ENCODE measurements around the gene RABEP1.
"Not testable (repeated sequence)": the region's sequence is repeated elsewhere in the genome, so short reads cannot be mapped to it uniquely, and the experiment has no call there.

RABEP1 gene, protein sequence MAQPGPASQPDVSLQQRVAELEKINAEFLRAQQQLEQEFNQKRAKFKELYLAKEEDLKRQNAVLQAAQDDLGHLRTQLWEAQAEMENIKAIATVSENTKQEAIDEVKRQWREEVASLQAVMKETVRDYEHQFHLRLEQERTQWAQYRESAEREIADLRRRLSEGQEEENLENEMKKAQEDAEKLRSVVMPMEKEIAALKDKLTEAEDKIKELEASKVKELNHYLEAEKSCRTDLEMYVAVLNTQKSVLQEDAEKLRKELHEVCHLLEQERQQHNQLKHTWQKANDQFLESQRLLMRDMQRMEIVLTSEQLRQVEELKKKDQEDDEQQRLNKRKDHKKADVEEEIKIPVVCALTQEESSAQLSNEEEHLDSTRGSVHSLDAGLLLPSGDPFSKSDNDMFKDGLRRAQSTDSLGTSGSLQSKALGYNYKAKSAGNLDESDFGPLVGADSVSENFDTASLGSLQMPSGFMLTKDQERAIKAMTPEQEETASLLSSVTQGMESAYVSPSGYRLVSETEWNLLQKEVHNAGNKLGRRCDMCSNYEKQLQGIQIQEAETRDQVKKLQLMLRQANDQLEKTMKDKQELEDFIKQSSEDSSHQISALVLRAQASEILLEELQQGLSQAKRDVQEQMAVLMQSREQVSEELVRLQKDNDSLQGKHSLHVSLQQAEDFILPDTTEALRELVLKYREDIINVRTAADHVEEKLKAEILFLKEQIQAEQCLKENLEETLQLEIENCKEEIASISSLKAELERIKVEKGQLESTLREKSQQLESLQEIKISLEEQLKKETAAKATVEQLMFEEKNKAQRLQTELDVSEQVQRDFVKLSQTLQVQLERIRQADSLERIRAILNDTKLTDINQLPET

DNA sequence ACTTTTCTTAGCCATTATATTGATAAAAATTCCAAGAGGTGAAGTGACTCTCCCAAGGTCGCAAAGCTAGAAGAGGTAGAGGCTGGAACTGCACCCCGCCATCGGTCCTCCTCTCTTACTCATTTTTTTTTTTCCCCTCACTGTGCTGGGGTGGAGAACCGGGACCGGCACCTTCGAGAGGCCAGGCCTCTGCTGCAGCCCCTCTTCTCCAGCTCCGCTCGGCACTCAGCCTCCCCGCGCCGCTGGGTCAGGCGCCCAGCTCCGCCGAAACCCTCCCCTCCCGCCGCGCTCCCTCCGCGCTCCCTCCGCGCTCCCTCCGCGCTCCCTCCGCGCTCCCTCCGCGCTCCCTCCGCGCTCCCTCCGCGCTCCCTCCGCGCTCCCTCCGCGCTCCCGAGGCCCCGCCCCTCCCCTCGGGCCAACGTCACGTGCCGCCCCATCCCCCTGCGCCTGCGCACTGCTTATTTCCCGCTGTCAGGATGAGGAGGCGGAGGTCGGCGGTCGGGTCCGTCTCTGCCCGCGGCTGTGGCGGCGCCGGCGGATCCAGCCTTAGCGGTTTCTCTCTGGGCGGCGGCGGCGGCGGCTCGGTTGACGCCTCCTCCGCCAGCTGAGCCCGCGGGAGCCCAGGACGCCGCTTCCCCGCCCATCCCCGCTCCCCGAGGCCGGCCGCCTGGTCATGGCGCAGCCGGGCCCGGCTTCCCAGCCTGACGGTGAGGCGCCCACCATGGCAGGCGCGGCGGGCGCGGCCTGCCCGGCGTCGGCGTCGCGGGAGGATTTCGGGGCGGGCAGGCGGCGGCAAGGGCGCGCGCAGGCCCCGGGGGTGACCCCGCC lies at the start of gene RABEP1:
Gene RABEP1 (plus strand): TSS at position 471 of the 828 bp plus-strand sequence. CDS start 203 bp downstream, at position 674.
- peak; percentile 94 for DNase-seq

DNA sequence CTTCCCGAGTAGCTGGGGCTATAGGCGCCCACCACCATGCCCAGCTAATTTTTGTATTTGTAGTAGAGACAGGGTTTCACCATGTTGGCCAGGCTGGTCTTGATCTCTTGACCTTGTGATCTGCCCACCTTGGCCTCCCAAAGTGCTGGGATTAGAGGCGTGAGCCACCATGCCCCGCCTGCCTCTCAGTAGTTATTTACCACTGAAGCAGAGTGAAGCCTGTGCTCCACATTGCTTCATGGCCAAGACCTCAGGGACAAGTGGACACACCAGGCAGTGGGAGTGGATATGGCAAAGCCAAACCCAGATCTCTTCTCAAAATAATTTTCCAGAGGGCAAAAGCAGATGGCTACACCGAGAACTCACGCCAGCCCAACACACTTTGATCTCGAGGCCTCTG lies 48.6 kb upstream of the RABEP1 start:
- DNase-seq: not testable (repeated sequence)

DNA sequence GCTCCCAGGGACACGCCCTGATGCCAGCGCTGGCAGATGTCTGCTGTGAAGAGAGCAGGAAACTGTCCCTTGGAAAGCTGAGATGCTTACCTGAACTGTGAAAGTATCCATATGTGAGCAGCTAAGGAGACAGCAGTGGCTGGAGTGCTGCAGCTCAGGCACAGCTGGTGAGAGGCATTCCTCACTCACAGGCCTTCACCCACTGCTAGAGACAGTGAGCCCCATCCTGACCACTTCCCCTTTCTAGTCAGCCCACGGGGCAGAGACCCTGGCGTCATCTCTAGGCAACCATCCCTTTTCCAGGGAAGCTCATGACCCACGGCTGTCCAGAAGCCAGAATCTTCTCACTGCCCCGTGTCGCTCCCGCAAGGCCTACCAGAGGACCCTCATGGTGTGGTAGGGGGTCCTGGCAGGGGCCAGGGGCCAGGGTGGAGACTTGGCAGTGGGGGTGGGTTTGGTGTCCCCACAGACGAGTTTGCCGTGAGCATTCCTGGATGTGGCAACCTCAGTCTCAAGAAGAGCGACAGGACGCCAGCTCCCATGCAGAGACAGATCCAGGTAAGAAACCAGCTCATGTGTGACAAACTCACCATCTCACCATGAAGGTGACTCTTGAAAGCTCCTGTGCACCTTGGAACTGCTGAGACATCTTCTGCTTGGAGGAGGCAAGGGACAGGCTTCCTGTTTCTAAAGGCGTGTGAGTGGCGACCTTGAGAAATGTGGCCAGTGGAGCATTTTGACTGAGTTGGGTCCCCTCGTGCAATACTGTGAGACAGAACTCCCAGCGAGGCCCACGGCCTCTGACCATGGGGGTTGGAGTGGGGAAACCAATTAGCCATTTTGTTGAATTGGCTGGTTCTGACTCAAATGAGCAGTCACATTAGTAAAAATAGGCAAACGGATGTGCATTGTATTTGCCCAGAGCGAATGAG lies 47.2 kb upstream of the RABEP1 start, which contains the start of gene SCIMP:
Gene SCIMP (minus strand): TSS at position 216 of the 932 bp plus-strand sequence. CDS start 105 bp downstream, at position 111.
- DNase-seq: no peak

DNA sequence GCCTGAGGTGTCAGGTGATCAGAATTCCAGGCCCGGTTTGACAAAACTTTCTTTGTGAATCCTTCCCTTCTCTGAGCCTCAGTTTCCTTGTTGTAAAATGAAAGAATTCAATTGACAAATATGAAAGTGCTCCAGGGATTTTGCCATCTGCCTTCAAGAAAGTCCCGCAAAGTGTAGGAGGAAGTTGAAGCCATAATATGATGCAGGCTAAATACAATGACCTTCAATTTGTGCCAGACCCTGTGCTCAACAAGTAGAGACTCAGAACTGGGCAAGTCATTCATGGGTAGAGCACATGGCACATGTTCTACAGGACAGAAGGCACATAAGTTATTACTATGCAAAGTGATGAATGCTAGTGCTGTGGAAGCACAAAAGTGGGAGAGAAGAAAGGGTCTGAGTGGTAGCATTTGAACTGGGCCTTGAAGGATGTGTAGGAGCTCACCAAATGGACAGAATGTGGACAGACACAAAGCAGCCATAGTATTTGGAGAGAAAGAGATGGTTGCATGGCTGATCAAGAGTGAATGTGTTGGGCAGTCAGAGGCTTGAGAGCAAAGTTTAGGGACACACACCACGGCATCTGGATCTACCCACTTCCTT lies 45.0 kb upstream of the RABEP1 start:
- DNase-seq: no peak

DNA sequence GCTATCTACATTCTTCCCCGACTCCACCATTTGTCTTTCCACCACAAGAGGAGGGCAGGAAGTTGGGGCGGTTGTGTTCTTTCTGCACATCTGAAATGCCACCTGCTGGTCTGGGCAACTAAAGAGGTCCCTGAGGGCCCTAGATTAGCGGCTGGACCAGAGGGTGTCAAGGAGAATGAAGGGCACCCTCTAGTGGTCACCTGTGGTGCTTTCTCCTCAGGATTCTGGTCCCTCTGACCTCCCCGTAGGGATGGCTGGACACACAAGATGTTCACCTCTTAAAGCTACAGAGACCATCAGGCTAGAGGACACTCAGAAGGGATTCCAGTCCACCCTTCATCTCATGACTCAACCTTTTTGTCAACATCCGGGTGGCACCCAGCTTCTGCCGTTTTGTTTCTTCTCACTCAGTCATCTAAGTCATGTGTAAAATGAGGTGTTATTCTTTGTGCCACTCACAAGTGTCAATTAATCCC lies 44.5 kb upstream of the RABEP1 start:
- peak; percentile 59 for DNase-seq

DNA sequence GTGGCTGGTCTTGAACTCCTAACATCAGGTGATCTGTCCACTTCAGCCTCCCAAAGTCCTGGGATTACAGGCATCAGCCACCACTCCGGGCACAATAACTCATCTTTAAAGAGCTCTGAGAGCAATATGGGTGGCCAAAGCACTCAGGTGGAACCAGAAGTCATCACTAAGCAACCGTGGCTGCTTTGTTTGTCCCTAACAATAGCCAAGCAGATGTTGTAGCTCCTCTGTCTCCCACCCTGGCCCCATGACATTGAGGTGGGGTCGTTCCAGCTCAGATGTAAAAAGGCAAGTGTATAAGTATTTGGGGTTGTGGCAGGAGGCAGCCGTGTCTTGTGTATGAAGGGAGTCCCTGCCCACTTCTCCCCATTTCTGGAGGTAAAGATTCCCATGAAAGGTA lies 43.8 kb upstream of the RABEP1 start:
- DNase-seq: no peak

DNA sequence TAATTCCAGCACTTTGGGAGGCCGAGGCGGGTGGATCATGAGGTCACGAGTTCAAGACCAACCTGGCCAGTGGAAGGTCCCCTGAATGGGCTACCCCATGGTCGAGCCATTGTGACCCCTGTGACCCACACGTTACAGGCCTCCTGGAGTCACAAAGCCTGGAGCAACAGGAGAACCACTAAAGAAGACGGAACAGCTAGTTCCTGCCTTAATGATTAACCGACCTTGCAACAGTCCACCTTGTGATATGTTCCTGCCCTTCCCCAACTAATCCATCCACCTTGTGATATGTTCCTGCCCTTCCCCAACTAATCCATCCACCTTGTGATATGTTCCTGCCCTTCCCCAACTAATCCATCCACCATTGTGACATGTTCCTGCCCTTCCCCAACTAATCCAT lies 42.3 kb upstream of the RABEP1 start:
- not testable (repeated sequence) for DNase-seq

DNA sequence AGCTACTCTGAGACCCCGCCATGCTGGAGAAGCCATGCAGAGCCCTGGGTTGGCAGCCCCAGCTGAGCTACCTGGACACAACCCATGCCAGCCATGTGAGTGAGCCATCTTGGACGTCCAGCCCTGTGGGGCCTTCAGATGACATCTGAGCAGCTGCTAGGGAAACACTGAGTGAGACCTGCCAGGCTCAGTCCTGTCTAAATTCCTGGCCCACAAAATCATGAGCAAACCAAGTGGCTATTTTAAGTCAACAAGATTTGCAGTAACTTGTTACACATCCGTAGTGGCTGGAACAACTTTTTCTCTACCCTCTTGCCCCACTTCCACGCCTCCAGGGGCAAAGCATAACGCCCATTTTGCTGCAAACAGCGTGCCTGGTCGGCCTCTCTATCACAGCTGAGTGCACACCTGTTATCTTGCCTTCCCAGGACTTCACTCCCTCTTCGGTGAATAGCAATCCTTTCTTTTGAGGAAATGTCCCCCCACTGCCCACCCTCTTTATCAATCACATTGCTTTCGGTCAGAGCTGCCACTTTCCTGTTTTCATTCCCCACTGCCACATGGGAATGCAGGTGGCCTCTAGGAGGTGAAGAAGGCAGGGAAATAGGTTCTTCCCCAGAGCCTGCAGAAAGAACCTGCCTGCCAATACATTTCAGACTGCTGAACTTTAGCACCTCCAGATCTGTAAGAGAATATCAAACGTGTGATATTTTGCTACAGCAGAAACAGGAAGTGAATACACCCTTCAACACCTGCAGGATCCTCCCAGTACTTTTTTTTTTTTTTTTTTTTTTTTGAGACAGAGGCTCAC lies 40.0 kb upstream of the RABEP1 start:
- no peak for DNase-seq

DNA sequence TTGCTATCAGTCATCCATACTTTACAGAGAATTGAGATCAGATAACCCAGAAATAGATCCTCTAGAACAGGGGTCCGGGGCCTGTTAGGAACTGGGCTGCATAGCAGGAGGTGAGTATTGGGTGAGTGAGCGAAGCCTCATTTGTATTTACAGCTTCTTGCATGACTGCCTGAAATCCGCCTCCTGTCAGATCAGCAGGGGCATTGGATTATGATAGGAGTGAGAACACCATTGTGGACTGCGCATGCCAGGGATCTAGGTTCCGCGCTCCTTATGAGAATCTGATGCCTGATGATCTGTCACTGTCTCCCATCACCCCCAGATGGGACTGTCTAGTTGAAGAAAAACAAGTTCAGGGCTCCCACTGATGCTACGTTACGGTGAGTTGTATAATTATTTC lies 34.5 kb upstream of the RABEP1 start:
- no peak for DNase-seq

DNA sequence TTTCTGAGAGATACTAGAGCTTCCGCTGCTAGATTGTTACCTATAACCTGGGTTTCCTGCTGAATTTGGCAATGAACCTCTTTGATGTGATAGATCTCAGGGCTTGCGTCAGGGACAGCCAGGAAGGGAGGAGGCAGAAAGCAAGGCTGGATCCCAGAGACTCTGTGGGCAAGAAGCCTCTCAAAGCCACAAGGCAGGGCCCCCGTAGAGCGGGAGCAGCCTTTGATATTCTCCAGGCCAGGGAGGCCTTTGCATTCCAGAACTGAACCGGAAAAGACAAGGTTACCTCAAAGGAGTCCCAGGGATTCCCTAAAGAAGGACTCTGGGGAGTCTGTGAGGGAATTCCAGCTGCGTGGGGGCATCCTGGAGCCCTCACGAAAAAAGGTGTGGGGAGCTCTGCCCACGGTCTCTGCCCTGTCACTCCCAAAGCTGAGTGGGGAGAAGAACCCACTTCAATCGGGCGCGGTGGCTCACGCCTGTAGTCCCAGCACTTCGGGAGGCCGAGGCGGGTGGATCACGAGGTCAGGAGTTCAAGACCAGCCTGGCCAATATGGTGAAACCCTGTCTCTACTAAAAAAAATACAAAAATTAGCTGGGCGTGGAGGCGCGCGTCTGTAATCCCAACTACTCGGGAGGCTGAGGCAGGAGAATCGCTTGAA lies 33.1 kb upstream of the RABEP1 start:
- no peak for DNase-seq

DNA sequence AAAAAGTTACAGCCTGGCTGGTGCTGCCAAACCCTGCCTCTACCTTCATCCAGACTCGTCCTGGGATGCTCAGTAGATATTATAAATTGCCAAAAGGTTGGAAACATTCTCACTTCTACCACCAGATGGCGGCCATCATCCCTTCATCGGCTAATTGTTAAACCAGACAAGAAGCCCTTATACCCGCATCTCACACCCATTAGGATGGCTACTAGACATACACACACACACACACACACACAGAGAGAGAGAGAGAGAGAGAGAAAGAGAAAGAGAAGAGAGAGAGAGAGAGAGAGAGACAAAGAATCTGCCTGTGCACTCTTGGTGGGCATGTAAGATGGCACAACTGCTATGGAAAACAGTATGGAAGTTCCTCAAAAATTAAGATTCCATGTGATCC lies 32.5 kb upstream of the RABEP1 start:
- DNase-seq: peak; percentile 72

DNA sequence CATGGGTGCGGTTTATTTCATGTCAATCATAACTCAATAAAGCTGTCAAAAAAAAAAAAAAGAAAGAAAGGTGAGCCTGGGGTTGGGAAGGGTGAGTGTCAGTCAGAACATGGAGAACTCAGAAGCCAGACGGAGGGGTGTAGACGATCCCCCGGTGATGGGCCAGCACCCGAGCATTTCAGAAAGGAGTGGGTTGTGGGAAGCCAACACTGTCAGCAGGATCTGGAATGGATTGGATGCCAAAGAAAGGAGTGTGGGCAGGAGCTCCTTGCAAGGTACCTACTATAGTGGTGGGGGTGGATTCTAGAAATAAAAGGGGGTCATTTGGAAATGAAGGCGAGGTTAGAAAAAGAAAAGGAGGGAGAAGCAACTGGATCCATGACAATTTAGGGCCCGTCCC lies 27.7 kb upstream of the RABEP1 start:
- no peak for DNase-seq

DNA sequence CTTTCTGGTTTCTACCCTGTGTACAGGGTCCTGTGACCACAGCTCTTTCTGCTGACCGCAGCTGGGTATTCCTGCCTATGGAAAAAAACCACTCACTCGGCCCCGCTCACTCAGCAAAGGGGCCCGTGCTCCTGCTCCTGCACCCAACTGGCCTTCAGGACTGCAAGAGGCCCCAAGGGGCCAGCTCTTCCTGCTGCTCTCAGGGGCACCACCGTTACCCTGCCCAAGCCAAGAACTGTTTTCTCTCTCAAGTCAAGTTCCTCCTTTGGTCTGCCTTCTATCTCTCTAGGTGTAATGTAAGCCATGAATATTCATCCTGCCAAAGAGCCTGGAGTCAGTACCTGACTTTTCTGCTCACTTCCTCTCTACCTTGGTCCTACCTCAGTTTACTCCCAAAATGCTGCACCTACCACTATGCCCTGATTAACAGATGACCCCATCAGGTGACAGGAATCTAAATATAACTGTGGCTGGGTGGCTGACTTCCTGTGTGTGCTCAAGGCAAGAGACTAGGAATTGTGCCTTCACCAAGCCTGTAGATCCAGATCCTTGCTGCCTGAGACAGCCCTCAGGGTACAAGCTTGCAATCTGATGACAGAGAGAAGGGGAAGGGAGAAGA lies 27.1 kb upstream of the RABEP1 start:
- no peak for DNase-seq

DNA sequence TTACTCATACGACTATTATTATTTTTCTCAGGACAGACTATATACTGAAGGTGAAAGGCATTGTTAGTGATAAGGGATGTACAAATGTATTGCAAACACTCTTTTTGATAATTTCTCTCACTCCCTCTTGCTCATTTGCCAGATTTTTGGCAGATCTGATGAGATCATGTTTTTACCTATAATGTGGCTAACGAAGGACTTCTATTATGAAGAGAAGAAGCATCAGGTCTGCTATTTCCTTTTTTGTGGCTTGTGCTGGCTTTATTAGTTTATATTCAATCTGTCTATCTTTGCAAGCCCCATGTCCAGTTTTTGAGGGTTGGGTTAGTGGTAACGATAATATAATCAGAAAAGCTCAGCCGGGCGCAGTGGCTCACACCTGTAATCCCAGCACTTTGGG lies 25.0 kb upstream of the RABEP1 start:
- no peak for DNase-seq

DNA sequence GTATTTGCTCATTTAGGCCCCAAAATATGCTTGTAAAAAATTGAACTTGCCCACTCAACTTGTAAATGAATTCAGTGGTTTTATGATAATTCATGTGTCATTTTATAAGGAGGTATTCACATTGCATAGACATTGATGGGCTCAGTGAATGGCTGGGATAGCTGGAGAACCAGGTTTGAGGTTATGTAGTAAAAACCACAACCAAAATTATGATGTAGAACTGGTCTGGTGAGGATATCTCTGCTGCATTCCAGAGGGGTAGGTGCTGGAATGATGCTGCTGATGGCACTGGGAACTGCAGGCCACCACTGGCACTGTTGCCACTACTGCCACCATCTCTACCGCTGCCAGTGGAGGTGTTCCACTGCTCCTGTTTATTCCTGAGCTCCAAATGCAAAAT lies 21.5 kb upstream of the RABEP1 start:
- no peak for DNase-seq

DNA sequence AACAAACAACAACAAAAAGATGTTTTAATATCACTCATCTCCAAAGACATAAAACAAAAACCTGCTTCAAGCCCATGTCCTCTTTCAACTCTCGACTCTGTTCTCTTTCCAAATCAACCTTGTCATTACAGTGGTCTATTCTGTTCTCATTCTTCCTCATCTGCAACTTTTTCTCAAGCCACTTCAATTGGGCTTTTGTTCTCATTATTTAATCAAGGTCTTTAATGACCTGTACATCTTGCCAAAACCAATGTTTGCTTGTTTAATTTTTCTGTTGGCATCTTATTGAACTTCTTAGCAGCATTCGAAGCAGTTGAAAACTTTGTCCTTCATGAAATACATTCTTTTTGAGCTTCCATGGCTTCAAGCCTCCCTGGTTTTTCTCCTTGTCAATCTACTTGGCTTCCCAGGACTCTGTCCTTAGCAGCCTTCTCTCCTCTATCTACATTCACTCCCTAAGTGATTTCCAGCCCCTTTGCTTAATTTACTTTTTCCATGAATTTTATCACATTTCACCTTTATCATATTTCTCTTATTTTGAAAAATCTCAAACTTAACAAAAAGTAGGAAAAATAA lies 19.6 kb upstream of the RABEP1 start:
- no peak for DNase-seq

DNA sequence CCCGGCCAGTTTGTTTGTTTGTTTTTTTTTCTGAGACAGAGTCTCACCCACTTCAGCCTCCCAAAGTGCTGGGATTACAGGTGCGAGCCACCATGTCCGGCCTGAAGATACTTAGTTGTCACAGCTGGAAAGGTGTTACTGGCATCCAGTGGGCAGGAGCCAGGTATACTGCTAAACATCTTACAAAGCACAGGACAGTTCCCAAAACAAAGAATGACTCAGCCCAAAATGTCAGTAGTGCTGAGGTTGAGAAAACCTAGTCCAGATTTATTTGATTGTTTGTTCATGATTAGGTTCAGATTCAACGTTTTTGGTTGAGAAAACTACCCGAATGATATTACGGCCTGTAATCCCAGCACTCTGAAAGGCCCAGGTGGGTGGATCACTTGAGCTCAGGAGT lies 18.6 kb upstream of the RABEP1 start:
- no peak for DNase-seq

DNA sequence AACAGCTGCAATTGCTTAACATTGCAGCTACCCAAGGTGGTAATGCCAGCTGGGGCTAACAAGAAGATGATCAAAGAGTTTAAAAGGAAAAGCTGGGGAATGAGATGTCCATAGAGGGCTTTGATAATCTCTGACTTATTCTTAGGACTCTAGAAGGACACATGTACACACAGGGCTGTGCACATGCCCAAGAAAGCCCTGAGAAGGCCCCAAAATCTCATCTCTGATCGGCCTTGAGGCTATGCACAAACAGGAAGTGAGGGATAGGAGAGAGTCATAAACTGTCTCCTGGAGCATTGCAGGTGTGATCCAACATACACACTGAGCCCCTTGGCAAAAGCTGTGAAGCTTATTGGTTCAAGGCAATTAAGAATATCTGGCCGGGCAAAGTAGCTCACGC lies 17.2 kb upstream of the RABEP1 start:
- DNase-seq: no peak

Data from activated CD4-positive, alpha-beta T cell treated with anti-CD3 and anti-CD28 coated beads, Interleukin-2, amount 50 U/mL, for 16 hours (primary cell).